Jurkat, Clone E6-1 (cell line): ENCODE measurements around the gene KCNIP4.

Experiments
- DNase-seq: peaks from one replicate; pipeline ENCODE4 v3.0.0-alpha.2; 2011; ENCODE audit warnings: low read depth, low spot score
- H3K4me3 ChIP-seq: 2 replicates; pipeline ENCODE4 v1.5.1; 2011; ENCODE audit warnings: mild to moderate bottlenecking, low read length, control low read depth, moderate library complexity

KCNIP4 gene

GRCh38 chr4:21921526-21922180 is 26.9 kb downstream of the KCNIP4 start:
- DNase-seq, result no peak
- H3K4me3 ChIP-seq, result no peak overlapping the region

DNA sequence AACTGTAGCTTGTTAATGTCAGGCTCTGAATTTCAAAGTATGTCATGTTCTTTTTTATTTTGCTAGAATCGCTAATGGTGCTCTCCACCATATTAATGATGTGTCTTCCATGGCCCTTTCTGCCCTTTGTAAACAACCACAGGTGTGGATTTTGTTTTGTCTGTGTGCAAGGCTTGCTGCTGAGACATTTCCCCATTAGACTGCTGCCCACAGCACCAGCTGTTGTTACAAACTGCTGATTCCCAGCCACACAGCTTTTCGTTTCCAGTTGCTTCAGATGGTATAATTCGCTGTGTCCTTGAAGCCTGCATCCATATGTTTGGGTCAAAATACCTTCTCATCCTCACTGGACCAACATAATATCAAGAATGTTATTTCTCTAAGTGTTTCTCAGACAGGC is 32.8 kb downstream of the KCNIP4 start:
- no peak for DNase-seq
- H3K4me3 ChIP-seq, result no peak overlapping the region

- H3K4me3 ChIP-seq, result no peak overlapping the region
- no peak for DNase-seq
Measured at GRCh38 chr4:21901831-21902230, 46.7 kb downstream of the KCNIP4 start.

- no peak for DNase-seq
Measured at GRCh38 chr4:21901281-21901680, 47.3 kb downstream of the KCNIP4 start.

DNA sequence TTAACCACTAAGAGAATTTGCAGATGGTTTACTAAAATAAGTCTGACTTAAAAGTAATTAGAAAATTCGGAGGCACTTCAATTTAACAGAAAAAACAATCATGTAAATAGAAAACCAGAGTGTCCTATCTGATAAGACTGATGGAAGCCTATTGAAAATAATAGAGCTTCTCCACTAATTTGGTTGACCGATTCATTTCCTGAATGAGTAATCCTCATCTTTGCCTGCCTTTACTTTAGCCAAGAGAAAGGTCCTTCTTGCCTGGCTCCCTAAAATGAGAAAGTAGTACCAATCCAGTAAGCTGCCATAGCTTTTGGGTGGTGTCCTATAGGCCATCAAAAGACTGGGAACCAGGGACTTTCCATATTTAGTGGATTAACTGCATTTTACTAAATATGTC is 48.4 kb downstream of the KCNIP4 start:
- DNase-seq, result no peak
- H3K4me3 ChIP-seq, result no peak overlapping the region

More at GRCh38 chr4:21901281-21901680, 47.3 kb downstream of the KCNIP4 start:
- H3K4me3 ChIP-seq, result no peak overlapping the region

GRCh38 chr4:21898101-21898500 is 50.5 kb downstream of the KCNIP4 start:
- no peak for DNase-seq
- no peak overlapping the region for H3K4me3 ChIP-seq

GRCh38 chr4:21896767-21897166 is 51.8 kb downstream of the KCNIP4 start:
- DNase-seq, result no peak
- H3K4me3 ChIP-seq, result no peak overlapping the region

- H3K4me3 ChIP-seq, result no peak overlapping the region
- DNase-seq, result no peak
Measured at GRCh38 chr4:21893136-21893535, 55.4 kb downstream of the KCNIP4 start.

- no peak overlapping the region for H3K4me3 ChIP-seq
- DNase-seq, result no peak
Measured at GRCh38 chr4:21890231-21890630, 58.3 kb downstream of the KCNIP4 start.

DNA sequence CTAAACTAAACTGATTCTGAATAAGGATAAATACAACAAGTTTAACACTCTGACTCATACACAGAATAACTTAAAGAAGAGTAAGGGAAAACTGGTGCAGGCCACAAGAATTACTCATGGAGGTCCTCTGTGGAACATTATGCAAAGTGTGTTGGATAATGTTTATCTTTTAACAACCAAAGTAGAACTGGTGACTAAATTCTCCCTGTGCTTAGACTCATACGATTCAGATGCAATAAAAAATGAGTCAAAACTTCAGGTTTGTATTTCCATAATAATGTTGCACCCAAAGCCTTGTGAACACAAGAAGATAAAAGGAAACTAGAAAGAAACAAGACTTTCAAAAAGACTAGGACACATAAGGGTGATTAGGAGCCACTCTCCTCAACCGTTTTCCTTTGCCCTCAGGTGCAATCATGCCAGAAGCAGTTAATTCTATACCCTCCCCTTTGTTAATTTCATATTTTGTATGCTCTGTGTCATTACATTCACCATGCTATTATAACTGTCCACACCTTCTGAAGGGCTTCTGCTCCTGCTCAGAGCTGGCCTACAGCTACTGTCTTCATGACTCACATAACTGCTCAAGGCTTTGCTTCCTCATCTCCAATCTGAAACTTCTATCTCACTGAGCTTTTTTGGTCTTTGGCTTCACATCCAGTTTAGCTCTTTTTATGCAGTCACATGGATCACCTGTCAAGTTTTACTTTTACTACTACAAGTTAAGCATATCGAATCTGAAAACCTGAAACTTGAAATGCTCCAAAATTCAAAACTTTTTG is 60.2 kb downstream of the KCNIP4 start:
- DNase-seq, result no peak
- no peak overlapping the region for H3K4me3 ChIP-seq

- no peak overlapping the region for H3K4me3 ChIP-seq
- DNase-seq, result no peak
Measured at GRCh38 chr4:21887481-21887880, 61.1 kb downstream of the KCNIP4 start.

DNA sequence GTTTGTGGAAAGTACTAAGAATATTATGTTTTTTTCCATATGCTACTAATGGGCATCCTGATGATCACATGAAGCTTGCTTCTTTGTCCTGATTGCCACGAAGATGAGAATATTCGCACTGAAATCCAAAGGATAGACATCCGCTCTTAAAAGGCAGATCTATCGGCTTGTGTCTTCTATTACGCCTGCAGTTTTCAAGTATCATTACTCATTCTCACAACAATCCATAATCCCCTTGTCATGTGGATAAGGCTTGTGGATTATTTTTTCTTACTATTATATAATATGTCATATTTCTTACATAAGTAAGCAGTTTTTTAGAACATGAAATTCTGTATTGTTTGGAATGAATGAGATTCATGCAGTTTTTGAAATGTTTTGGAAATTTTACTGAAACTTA is 62.8 kb downstream of the KCNIP4 start:
- DNase-seq, result no peak
- no peak overlapping the region for H3K4me3 ChIP-seq

DNA sequence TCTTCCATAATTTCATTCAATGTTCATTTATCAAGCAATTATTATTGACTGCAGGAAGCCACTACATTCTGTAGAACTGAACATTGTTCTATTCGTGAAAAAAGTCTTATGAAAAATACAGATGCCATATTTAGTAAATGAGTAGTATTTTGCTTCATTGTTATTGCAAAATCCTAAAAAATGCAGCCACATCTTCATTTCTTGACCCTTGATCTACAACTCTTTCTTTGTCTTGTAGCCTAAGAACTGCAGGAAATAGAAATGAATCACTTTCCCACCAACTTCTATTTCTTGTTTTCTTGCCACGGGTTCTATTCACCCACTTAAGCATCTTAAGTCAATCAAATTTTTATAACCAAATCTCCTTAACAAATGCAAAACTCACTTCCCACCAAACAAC is 63.3 kb downstream of the KCNIP4 start:
- no peak for DNase-seq
- H3K4me3 ChIP-seq, result no peak overlapping the region

DNA sequence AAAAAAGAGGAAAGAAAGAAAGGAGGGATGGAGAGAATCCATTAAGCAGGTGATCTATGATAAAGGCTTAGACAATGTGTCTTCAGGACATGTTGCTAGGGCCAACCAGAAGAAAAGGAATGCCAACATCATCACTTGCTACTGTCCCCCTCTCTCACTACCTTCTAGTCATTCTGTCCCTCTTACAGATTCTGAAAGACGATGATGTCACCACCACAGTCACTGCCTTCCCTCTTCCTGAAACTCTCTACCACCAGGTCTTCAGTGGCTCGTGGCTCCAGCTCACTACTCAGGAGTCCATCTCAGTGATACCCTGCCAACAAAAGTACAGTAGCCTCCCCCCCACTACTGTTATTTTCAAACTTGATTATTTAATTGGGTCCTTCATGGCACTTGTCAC is 64.0 kb downstream of the KCNIP4 start:
- DNase-seq, result no peak
- no peak overlapping the region for H3K4me3 ChIP-seq

DNA sequence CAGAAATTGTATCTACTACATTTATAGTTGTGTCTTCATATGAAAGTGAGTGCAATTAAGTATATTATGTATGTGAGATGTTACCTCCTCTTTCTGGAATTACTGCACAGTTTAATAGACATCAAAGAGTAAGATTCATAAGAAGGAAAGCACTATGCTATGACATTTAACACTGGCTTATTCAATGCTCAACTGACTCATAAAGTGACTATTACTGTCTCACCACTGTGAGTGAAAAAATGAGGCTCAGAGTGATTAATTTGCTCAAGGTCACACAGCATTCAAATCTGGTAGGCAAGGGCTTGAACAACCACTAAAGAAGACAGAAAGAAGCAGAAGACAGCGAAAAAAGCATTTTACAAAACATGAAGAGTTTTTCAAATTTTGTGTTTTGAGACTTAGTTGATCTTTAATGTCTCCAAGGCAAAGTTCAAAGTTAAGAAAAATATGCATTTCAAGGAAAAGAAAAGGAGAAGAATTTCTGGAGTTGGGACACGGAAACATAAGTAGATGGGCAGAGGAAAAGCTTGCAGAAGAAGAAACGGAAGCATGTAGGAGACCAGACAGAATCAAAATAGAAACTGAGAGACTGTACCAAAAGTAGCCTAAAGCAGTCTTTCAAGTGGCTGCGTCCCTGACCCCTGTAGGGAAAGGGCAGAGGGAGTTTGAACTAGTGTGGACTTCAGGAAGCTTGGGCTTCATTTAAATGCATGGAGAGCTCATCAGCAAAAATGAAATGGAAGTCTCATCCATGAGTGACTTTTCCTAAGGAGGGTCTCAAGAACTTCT is 66.3 kb downstream of the KCNIP4 start:
- no peak for DNase-seq

GRCh38 chr4:21879187-21879586 is 69.4 kb downstream of the KCNIP4 start:
- H3K4me3 ChIP-seq, result no peak overlapping the region
- no peak for DNase-seq

More for the DNA sequence above, 66.3 kb downstream of the KCNIP4 start:
- no peak overlapping the region for H3K4me3 ChIP-seq

DNA sequence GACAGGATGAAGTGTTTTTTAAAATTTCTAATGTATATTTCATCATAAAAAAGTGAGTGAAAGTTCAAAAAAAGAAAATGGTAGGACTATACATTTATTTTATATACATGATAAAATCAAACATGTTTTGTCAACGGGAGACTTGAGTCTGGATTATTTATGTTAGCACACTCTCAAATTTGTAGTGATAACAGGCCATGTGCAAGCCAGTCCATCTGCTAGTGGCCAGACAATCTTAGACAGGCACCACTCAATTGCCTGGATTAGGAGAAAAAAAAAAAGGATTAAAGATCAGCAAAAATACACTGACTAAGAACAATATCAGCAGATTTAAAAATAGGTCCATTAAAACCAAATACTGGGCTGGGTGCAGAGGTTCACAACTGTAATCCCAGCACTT is 71.9 kb downstream of the KCNIP4 start:
- H3K4me3 ChIP-seq, result no peak overlapping the region
- no peak for DNase-seq

DNA sequence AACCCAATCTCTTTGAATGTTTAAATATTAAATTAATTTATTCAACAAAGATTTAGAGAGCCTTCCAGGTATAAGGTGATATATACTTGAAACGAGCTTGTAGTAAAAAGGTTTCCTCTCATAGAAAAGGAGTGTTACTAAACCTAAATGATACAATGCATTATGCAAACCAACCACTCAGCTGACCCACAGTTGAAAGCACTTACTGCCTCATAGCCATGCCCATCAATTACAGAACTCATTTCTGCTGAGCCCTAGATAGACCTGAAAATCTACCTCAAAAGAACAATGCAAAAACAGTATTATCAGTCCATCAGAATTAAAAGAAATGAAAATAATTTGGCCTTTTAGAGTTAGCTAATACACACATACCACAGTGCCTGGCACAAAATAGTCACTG is 75.4 kb downstream of the KCNIP4 start:
- no peak overlapping the region for H3K4me3 ChIP-seq
- DNase-seq, result no peak

DNA sequence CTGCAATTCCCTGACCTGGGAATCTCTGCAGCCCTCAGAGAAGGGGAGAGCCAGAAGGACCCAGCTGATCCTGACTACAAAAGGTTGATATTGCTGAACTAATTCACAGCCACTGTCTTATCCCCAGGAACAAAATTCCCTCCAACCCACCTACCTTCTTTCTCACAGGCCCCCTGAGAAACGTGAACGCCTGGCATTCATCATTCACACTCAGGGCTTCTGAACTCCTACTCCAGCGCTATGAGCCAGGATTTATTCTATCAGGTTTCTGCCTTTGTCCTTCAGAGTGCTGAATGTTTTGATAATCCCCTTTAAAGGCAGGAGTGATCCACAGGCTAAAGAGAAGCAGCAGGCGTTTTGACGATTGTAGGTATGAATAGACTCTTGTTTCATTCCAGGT is 76.5 kb downstream of the KCNIP4 start:
- no peak overlapping the region for H3K4me3 ChIP-seq
- DNase-seq, result no peak
